Nucleus accumbens (tissue), 56 donors: Measurements from ENCODE around the gene PLEKHA4.
"Not testable (repeated sequence)": the region's sequence is repeated elsewhere in the genome, so short reads cannot be mapped to it uniquely, and the experiment has no call there.

Source experiments
- DNase-seq, 56 donors: peaks; one replicate each; lab custom pipeline; 2025; lab: John Stamatoyannopoulos, UW

PLEKHA4 gene

GRCh38 chr19:48889496-48889895 lies 21.1 kb upstream of the PLEKHA4 start:
- not testable (repeated sequence) for DNase-seq

DNA sequence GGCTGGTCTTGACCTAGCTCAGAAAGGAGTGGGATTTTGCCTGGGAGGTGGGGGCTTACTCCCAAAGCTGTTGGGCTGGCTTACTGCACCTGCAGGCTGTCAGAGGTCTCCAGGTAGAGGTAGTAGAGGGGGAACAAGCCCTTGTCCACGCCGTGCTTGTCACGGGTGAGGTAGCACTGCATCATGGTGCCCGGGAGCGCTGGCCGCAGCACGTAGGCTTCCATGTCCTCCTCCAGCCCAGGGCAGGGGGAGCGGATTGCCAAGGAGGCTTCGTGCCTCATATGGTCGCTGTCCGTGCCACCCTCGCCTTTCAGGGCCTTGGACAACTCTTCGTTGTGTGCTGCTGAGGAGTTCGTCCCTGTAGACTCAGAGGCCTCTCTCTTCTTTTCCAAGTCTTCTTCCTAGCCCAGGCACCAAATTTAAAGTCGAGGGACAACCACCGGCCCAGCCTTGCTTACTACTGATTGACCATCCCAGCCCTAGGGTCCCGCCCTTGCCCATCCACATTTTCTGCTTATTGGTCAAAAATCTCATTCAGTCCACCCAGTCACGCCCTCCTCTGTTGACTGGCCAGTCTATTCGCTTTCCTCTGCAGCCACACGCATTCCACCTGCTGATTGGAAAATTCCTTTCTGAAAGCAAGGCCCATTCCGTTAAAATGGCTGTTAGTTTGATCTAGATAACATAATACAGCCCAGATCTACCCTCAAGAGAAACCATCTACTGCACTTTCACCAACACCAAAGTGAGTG lies 19.6 kb upstream of the PLEKHA4 start:
- no peak for DNase-seq

GRCh38 chr19:48883726-48884125 lies 15.3 kb upstream of the PLEKHA4 start:
- DNase-seq = no peak

DNA sequence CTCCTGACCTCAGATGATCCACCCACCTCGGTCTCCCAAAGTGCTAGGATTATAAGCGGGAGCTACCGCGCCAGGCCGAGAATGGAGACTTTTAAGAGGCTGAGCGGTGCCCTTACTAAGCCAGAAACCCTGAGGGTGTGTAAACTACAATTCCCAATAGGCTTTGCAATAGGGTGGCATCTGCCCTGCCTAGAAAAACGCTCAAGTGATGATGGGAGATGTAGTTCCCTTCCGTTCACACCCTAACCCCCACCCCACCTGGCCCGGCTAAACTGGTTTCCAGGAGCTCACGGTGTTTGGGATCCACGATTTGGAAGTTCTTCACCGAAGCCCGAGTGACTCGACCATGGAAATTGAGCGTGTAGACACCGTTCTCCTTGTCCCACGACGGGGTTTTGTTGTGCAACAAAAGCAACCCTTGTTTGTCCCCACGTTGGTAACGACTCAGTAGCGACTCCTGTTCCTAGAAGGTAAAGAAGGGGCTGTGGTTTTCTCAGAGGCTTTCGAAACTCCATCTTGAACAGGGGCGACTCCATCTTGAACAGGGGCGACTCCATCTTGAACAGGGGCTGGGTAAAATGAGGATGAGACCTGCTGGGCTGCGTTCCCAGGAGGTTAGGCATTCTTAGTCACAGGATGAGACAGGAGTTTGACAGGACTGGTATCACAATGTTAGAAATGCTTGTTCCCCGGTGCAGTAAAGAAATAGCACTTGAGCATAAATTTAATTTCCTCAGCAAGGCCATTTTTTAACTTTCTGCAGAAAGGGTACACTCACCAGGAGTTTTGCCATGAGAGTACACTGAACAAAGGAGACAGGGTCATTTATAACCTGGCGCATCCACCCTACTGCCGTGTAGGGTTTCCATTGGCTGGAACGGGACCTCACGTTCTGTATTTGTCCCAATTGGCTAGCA lies 13.6 kb upstream of the PLEKHA4 start:
- peak in 6 of 56 donors; percentile 2 to 21 (median 12) for DNase-seq

DNA sequence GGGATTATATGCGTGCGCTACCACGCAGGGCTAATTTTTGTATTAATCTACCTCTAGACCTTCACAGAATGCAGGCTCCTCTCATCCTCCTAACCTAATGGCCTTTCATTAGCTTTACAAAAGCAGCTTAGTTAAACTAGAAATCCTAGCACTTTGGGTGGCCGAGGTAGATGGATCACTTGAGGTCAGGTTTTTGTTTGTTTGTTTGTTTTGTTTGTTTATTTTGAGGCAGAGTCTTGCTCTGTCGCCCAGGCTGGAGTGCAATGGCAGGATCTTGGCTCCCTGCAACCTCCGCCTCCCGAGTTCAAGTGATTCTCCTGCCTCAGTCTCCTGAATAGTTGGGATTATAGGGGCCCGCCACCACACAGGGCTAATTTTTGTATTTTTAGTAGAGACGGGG lies 11.3 kb upstream of the PLEKHA4 start:
- DNase-seq = not testable (repeated sequence)

DNA sequence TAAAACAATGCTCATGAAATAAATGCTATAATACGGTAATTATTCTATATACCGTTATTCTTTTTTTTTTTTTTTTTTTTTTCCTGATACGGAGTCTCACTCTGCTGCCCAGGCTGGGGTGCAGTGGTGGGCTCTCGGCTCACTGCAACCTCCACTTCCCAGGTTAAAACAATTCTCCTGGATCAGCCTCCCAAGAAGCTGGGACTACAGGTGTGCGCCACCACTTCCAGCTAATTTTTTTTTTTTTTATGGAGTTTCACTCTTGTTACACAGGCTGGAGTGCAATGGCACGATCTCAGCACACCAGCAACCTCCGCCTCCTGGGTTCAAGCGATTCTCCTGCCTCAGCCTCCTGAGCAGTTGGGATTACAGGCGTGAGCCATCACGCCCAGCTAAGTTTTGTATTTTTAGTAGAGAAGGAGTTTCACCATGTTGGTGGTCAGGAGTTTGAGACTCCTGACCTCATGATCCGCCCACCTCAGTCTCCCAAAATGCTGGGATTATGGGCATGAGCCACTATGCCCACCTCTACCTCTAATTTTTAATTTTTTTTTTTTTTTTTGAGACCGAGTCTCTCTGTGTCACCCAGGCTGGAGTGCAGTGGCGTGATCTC lies 10.7 kb upstream of the PLEKHA4 start:
- no peak for DNase-seq

DNA sequence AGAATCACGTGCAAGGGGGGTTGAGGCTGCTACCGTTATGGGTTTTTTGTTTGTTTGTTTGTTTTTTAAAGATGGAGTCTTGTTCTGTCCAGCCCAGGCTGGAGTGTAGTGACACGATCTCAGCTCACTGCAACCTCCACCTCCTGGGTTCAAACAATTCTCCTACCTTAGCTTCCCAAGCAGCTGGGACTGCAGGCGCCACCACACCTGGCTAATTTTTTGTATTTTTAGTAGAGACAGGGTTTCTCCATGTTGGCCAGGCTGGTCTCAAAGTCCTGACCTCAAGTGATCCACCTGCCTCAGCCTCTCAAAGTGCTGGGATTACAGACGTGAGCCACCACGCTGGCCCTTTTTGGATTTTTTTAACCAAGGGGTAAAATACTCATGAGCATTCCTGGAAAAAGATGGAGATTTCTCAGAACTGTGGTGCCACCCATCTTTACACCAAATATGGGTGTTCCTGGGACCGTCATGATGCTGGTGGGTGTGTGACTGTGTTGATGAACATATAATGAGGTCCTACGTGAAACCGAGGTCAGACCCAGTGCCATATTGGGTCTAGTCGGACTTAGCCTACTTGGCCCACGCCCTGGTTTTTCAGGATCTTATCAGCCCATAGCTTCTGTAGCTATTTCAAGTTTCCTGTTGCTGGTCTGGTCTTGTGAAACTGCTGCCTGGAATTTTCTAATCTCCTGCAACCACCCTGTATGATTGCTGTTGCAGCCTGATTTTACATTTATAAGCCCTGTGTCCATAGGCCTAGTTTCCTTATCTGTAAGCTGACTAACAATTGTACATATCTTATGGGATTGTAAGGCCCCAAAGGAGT lies 10.0 kb upstream of the PLEKHA4 start:
- no peak for DNase-seq

DNA sequence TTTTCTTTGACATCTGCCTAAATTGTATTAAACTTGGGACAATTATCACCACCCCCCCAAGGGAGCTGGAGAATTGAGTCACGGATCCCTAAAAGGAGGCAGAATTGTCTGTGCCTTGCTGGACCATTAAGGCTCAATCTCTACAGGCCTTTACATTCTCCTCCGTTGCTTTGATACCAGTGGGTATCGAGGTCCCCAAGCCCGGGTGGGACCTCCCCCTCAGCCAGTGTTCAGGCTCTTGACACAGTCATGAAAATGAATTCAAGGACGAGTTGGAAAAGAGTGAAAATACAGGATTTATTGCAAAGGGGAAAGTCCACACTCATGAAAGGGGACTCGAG lies 9.4 kb upstream of the PLEKHA4 start:
- DNase-seq = no peak

GRCh38 chr19:48876043-48876981 lies 7.9 kb upstream of the PLEKHA4 start:
- DNase-seq = peak in 3 of 56 donors; percentile 33 to 59 (median 49)

- DNase-seq = peak in 10 of 56 donors; percentile 8 to 73 (median 34)
Measured at GRCh38 chr19:48874303-48875135, 6.1 kb upstream of the PLEKHA4 start.

DNA sequence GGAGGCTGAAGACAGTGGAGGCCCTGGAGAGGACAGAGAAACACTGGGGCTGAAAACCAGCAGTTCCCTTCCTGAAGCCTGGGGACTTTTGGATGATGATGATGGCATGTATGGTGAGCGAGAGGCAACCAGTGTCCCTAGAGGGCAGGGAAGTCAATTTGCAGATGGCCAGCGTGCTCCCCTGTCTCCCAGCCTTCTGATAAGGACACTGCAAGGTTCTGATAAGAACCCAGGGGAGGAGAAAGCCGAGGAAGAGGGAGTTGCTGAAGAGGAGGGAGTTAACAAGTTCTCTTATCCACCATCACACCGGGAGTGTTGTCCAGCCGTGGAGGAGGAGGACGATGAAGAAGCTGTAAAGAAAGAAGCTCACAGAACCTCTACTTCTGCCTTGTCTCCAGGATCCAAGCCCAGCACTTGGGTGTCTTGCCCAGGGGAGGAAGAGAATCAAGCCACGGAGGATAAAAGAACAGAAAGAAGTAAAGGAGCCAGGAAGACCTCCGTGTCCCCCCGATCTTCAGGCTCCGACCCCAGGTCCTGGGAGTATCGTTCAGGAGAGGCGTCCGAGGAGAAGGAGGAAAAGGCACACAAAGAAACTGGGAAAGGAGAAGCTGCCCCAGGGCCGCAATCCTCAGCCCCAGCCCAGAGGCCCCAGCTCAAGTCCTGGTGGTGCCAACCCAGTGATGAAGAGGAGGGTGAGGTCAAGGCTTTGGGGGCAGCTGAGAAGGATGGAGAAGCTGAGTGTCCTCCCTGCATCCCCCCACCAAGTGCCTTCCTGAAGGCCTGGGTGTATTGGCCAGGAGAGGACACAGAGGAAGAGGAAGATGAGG lies 5.3 kb upstream of the PLEKHA4 start:
- peak in 5 of 56 donors; percentile 7 to 59 (median 34) for DNase-seq

DNA sequence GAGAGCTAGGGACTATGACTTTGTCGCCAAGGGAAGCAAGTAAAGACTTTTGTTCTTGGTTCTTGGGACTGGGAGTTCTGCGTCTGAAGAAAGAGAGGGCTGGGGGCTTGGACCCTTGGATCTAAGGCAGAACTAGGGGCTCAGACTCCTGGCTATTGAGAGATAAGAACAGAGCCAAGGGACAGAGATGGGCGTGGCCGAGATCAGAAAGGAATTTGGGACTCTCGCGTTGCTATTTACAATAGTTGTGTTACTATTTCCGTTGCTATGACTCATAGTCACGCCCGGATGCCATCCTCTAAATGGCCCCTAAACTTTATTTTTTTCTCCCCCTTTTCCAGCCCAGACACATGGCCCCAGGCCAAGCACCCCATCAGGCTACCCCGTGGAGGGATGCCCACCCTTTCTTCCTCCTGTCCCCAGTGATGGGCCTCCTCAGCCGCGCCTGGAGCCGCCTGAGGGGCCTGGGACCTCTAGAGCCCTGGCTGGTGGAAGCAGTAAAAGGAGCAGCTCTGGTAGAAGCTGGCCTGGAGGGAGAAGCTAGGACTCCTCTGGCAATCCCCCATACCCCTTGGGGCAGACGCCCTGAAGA lies 4.6 kb upstream of the PLEKHA4 start:
- peak in 34 of 56 donors; percentile 7 to 81 (median 40) for DNase-seq

- DNase-seq = peak; percentile 58 to 99 (median 96)
Measured at GRCh38 chr19:48872182-48872883, 3.9 kb upstream of the PLEKHA4 start, which contains the start of gene PPP1R15A. Gene PPP1R15A (plus strand): TSS chr19:48872421. CDS start chr19:48873234, 813 bp downstream.

DNA sequence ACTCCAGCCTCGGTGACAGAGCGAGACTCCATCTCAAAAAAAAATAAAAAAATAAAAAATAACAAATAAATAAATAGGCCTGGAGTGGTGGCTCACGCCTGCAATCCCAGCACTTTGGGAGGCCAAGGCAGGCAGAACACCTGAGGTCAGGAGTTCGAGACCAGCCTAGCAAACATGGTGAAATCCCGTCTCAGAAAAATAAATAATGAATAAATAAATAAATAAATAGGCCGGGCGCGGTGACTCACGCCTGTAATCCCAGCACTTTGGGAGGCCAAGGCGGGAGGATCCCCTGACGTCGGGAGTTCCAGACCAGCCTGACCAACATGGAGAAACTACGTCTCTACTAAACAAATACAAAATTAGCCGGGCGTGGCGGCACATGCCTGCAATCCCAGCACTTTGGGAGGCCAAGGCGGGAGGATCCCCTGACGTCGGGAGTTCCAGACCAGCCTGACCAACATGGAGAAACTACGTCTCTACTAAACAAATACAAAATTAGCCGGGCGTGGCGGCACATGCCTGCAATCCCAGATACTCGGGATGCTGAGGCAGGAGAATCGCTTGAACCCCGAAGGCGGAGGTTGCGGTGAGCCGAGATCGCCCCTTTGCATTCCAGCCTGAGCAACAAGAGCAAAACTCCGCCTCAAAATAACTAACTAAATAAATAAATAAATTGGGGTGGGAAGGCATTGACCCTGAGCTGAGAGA lies 3.2 kb upstream of the PLEKHA4 start:
- not testable (repeated sequence) for DNase-seq

DNA sequence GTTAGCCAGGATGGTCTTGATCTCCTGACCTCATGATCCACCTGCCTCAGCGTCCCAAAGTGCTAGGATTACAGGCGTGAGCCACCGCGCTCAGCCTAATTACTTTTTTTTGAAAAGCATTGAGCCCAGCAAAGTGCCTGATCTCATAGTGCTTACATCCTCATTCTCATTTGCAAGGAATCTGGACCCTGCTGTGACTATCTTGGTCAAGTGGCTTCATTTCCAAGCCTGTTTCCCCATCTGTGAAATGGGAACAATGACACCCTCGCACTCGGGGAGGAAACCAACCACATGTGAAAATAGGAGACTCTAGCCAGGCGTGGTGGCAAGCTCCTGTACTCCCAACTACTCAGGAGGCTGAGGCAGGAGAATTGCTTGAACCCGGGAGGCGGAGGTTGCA lies 1.6 kb upstream of the PLEKHA4 start:
- no peak for DNase-seq

DNA sequence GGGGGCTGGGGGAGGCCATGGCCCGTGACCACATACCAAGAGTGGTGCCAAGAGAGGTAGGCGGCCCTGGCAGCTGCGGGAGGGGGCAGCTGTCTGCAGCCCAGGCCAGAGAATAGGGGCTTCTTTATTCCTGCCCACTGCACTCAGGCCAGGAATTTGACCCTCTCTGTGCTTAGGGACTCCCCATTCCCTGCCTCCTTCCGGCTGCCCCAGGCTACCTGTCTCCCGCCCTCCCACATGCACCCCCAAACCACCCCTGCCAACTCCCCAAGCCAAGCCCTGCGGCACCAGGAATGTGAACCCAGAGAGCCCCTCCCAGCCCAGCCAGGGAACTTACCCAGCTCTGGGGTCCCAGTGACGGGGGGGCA lies 687 bp downstream of the PLEKHA4 start:
- no peak for DNase-seq
